ENCODE results near the gene RAB4A.

RAB4A gene

GRCh38 chr1:229295745-229296144 is 24.8 kb downstream of the RAB4A start:
- TF ChIP-seq, protein P1, sequence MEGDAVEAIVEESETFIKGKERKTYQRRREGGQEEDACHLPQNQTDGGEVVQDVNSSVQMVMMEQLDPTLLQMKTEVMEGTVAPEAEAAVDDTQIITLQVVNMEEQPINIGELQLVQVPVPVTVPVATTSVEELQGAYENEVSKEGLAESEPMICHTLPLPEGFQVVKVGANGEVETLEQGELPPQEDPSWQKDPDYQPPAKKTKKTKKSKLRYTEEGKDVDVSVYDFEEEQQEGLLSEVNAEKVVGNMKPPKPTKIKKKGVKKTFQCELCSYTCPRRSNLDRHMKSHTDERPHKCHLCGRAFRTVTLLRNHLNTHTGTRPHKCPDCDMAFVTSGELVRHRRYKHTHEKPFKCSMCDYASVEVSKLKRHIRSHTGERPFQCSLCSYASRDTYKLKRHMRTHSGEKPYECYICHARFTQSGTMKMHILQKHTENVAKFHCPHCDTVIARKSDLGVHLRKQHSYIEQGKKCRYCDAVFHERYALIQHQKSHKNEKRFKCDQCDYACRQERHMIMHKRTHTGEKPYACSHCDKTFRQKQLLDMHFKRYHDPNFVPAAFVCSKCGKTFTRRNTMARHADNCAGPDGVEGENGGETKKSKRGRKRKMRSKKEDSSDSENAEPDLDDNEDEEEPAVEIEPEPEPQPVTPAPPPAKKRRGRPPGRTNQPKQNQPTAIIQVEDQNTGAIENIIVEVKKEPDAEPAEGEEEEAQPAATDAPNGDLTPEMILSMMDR (conservative IDR thresholded peaks at IDR 0.05; ENCODE audit: control insufficient read depth, insufficient read depth, low read depth, low read length), result no peak
- no peak overlapping the region for H3K4me3 ChIP-seq (ENCODE audit: control insufficient read depth, low read depth, low read length)
- DNase-seq (ENCODE audit: low read depth), result no peak

DNA sequence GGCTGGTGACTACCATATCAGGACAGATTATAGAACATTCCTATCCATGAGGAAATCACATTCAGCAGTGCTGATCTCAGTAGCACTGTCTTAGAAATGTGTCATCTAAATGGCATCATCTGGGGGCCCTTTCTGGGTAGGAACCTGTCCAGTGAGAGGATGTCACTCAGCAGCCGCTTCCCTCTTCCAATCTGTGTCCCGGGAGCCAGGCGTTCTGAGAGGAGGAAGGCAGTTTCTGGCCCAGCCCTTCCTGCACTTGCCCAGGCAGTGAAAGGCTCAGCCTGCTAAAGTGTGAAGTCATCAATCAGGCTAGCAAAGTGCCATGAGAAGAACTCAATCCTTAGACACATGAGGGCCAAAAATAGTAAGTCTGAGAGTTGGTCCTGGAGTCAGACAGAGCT is 25.6 kb downstream of the RAB4A start:
- no peak overlapping the region for H3K4me3 ChIP-seq (ENCODE audit: control insufficient read depth, low read depth, low read length)
- DNase-seq (ENCODE audit: low read depth), result peak; percentile 56
- TF ChIP-seq, protein P1 (conservative IDR thresholded peaks at IDR 0.05; ENCODE audit: control insufficient read depth, insufficient read depth, low read depth, low read length), result no peak

DNA sequence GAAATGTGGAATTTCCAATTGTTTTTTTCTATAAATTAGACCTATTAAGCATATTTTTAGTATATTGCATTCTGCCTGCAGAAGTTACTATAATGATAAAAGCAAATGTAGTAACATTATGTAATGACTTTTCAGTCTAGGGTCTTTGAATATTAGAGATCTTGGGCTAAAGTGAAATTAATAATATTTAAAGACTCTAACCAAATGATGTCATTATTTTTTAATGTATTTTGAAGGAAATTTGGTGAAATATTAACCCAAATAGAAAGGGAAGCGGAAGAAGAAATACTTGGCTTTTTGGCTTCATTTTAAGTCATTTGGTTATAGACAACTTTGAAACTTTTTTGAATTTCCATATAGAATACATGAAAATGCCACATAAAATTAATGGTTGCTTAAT is 26.8 kb downstream of the RAB4A start:
- H3K4me3 ChIP-seq (ENCODE audit: control insufficient read depth, low read depth, low read length), result no peak overlapping the region
- no peak for DNase-seq (ENCODE audit: low read depth)
- TF ChIP-seq, protein P1 (conservative IDR thresholded peaks at IDR 0.05; ENCODE audit: control insufficient read depth, insufficient read depth, low read depth, low read length), result no peak

DNA sequence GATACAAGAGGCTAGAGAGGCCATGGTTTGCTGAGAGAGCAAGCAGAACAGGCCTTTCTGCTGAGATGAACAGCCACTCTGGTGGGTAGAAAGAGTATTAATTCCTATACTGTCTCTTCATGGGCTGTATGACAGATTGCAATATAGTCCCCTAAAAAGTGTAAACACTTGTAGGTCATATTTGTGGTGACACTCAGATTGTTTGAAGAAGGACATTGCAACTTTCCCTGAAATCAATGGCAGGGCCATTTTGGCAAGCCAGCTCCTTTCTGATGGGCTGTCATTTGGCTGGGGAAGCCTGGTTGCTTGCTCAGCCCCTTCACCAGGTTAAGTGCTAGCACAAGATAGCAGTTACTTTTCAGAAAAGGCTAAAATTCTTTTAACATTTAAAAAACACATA is 27.5 kb downstream of the RAB4A start:
- H3K4me3 ChIP-seq (ENCODE audit: control insufficient read depth, low read depth, low read length), result no peak overlapping the region
- DNase-seq (ENCODE audit: low read depth), result no peak
- TF ChIP-seq, protein P1 (conservative IDR thresholded peaks at IDR 0.05; ENCODE audit: control insufficient read depth, insufficient read depth, low read depth, low read length), result no peak

DNA sequence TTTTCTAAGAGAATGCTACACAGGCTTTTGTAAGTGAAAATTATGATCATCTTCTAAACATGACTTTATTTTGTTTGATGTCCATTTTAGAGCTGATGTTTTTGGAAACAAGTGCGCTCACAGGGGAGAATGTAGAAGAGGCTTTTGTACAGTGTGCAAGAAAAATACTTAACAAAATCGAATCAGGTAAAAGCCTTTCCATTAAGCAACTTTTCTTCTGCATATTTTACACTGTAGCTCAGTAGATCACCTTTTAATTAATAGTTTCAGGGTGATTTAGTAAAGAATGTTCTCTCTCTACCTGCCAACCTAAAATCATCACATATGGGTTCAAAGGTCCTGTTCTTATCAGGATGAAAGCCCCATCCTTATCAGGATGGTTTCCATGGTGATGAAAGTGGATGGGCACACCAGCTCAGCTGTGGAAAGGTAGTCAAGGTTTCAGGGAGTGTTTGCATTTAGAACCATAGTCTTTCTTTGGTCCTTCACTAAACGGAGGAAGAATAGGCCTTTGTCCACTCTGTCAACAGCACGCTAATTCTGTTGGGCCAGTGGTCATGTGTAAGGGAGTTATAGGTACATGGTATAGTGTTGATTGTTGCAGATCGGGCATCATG is 28.1 kb downstream of the RAB4A start:
- no peak for DNase-seq (ENCODE audit: low read depth)
- TF ChIP-seq, protein P1 (conservative IDR thresholded peaks at IDR 0.05; ENCODE audit: control insufficient read depth, insufficient read depth, low read depth, low read length), result no peak
- no peak overlapping the region for H3K4me3 ChIP-seq (ENCODE audit: control insufficient read depth, low read depth, low read length)

DNA sequence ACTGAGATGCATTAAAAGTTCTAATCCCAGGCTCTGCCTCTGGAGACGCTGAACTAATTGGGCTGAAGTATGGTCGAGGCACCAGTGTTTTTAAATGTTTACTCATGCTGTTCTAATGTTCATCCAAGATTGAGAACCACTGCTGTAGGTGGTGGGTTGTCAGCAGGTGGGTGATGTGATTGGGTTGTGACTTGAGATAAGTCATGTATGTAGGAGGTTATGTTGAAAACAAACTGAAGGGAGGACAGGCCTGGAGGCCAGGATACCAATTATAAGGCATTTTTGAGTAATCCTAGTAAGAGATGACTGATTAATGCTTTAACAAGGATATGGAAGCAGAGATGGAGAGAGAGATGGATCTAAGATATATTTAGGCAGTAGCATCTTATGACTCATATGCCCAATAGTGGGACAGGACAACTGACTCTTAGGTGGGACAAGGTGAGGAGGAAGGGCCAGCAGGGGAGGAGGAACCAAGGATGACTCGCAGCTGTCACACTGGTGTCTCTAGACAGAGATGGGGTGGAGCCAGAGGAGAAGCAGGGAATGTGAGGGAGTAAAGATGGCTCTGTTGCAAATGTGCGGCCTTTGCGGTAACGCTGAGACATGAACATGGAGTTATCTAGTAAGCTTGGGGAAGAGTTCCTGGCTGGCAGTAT is 29.3 kb downstream of the RAB4A start:
- TF ChIP-seq, protein P1 (conservative IDR thresholded peaks at IDR 0.05; ENCODE audit: control insufficient read depth, insufficient read depth, low read depth, low read length), result no peak

More for the DNA sequence above, 29.3 kb downstream of the RAB4A start:
- no peak overlapping the region for H3K4me3 ChIP-seq (ENCODE audit: control insufficient read depth, low read depth, low read length)
- DNase-seq (ENCODE audit: low read depth), result no peak

All from fibroblast of mammary gland (primary cell).